Ovary (tissue), 3 donors: ENCODE results near the gene TBL1X.

Source experiments
- EP300 ChIP-seq: sonication (generic); formaldehyde crosslinking; IDR thresholded peaks from one replicate; pipeline ENCODE4 v1.6.1; 2017; ENCODE audit warnings: antibody characterized with exemption
- POLR2A ChIP-seq: fragments of 450-650 bp; IDR thresholded peaks from one replicate; pipeline ENCODE4 v1.6.1; 2017; ENCODE audit warnings: antibody characterized with exemption, mild to moderate bottlenecking, moderate library complexity
- TF ChIP-seq, protein P1 (sequence below), 3 donors: fragments of 450-650 bp in 2 of 3; fragments of 200-600 bp in 1 of 3; IDR thresholded peaks; one replicate each; pipeline versions ENCODE4 v1.5.1 to v1.8.0; 2016 to 2022; ENCODE audit warnings: antibody characterized with exemption in 3 of 3, mild to moderate bottlenecking in 1 of 3
- donor health status: DM: no; HTN: no; CAD: no.

DNA sequence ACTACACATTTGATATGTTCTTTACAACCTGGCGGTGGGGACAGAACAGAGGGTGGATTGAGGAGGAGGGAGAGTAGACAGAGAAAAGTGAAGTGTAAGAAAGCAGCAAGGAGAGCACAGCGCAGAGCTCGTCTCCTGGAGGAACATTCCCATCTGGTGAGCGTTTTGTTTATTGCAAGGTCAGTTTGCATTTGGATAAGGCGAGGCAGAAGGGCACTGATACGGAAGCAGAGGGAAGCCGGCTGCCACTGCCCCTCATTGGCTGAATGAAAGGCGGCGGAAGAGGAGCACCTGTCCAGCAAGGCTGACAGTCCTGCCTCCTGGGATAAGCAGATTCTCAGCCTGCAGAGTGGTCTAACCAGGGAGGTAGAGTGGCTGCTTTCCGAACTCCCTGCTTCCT is 217.6 kb downstream of the TBL1X start:
- TF ChIP-seq POLR2A (no peak), EP300 (no peak)
- TF ChIP-seq, protein P1, sequence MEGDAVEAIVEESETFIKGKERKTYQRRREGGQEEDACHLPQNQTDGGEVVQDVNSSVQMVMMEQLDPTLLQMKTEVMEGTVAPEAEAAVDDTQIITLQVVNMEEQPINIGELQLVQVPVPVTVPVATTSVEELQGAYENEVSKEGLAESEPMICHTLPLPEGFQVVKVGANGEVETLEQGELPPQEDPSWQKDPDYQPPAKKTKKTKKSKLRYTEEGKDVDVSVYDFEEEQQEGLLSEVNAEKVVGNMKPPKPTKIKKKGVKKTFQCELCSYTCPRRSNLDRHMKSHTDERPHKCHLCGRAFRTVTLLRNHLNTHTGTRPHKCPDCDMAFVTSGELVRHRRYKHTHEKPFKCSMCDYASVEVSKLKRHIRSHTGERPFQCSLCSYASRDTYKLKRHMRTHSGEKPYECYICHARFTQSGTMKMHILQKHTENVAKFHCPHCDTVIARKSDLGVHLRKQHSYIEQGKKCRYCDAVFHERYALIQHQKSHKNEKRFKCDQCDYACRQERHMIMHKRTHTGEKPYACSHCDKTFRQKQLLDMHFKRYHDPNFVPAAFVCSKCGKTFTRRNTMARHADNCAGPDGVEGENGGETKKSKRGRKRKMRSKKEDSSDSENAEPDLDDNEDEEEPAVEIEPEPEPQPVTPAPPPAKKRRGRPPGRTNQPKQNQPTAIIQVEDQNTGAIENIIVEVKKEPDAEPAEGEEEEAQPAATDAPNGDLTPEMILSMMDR (IDR thresholded peaks at IDR 0.05) = peak in 1 of 3 donors; percentile 18
